DND-41 (cell line): ENCODE data around the gene DDX25.
"Not testable (repeated sequence)": the region's sequence is repeated elsewhere in the genome, so short reads cannot be mapped to it uniquely, and the experiment has no call there.

Source experiments
- EZH2 ChIP-seq: IDR thresholded peaks from 3 replicates; pipeline ENCODE4 v1.6.1; 2012; ENCODE audit warnings: borderline replicate concordance, low read depth, mild to moderate bottlenecking, moderate library complexity, low read length, inconsistent platforms; ENCODE audit not compliant: severe bottlenecking
- TF ChIP-seq, protein P1 (sequence below): IDR thresholded peaks from 2 replicates; pipeline ENCODE4 v1.5.1; 2012; ENCODE audit warnings: borderline replicate concordance, low read length, moderate library complexity, mild to moderate bottlenecking; ENCODE audit not compliant: poor library complexity, severe bottlenecking; ENCODE audit errors: extremely low read depth

DNA sequence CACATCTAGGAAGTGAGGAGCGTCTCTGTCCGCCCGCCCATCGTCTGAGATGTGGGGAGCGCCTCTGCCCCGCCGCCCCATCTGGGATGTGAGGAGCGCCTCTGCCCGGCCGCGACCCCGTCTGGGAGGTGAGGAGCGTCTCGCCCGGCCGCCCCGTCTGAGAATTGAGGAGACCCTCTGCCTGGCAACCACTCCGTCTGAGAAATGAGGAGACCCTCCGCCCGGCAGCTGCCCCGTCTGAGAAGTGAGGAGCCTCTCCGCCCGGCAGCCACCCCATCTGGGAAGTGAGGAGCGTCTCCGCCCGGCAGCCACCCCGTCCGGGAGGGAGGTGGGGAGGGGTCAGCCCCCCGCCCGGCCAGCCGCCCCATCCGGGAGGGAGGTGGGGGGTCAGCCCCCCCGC lies 41.5 kb upstream of the DDX25 start:
- TF ChIP-seq, protein P1, sequence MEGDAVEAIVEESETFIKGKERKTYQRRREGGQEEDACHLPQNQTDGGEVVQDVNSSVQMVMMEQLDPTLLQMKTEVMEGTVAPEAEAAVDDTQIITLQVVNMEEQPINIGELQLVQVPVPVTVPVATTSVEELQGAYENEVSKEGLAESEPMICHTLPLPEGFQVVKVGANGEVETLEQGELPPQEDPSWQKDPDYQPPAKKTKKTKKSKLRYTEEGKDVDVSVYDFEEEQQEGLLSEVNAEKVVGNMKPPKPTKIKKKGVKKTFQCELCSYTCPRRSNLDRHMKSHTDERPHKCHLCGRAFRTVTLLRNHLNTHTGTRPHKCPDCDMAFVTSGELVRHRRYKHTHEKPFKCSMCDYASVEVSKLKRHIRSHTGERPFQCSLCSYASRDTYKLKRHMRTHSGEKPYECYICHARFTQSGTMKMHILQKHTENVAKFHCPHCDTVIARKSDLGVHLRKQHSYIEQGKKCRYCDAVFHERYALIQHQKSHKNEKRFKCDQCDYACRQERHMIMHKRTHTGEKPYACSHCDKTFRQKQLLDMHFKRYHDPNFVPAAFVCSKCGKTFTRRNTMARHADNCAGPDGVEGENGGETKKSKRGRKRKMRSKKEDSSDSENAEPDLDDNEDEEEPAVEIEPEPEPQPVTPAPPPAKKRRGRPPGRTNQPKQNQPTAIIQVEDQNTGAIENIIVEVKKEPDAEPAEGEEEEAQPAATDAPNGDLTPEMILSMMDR = not testable (repeated sequence)
- not testable (repeated sequence) for TF ChIP-seq EZH2
